ENCODE results near the gene CSNK2A3.

DNA sequence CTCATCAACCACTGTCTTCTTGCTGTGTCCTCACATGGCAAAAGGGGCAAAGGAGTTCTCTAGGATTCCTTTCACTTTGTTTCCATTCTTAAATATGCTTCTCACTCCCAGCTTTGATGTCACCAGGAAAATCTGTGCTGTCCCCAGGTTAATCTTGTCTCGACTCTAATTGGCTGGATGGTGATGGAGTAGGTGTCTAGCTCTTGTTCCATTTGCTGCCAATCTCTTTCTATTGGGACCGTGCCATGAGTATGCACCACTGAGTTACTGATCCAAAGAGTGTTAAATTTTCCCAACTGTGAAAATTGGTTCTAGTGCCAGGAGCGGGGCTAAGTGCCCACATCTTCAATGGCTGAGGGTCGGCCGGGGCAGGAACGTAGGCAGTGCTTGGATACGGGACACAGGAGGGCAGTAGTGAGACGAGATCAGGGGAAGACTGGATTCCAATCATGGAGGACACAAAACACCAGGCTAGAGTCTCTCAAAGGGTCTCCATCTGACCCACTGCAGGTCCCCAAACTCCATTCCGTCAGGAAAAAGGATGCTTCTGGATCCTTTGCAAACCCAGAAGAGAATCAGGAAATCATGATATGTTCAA is 47.7 kb upstream of the CSNK2A3 start:
- TF ChIP-seq, protein P1, sequence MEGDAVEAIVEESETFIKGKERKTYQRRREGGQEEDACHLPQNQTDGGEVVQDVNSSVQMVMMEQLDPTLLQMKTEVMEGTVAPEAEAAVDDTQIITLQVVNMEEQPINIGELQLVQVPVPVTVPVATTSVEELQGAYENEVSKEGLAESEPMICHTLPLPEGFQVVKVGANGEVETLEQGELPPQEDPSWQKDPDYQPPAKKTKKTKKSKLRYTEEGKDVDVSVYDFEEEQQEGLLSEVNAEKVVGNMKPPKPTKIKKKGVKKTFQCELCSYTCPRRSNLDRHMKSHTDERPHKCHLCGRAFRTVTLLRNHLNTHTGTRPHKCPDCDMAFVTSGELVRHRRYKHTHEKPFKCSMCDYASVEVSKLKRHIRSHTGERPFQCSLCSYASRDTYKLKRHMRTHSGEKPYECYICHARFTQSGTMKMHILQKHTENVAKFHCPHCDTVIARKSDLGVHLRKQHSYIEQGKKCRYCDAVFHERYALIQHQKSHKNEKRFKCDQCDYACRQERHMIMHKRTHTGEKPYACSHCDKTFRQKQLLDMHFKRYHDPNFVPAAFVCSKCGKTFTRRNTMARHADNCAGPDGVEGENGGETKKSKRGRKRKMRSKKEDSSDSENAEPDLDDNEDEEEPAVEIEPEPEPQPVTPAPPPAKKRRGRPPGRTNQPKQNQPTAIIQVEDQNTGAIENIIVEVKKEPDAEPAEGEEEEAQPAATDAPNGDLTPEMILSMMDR (IDR thresholded peaks at IDR 0.05), result peak in 1 of 3 experiments; percentile 18
- TF ChIP-seq POLR2A (IDR thresholded peaks at IDR 0.05), result no peak
